HepG2 (cell line): ENCODE measurements around the gene RDH13. TPM values are rescaled to one million over a fixed set of nuclear protein-coding genes. Genes with fewer than 3 reads are reported as not detected.

Experiments used
- ATAC-seq: fragments of 200-7000 bp; cut with Tn5 transposase; 3 replicates; pipeline ENCODE4 v1.9.1; 2020; ENCODE audit warnings: mild to moderate bottlenecking, moderate library complexity
- BruUV-seq: library from RNA; stranded (reverse); fragments of 400-500 nt; replicated peaks from 2 replicates; lab custom pipeline; 2021; lab: Mats Ljungman, UMichigan
- CTCF ChIA-PET: fragments of 300-600 bp; formaldehyde crosslinking; extraction: SDS; loops from one replicate; lab custom pipeline; 2021; ENCODE audit warnings: low total read pairs, inconsistent platforms, low intra/inter-chr PET ratio; lab: Yijun Ruan, JAX
- POLR2A ChIA-PET: fragments of 350-600 bp; sonication (Branson Sonifier 250); formaldehyde crosslinking; loops from one replicate; lab custom pipeline; 2020; ENCODE audit warnings: antibody characterized with exemption, inconsistent platforms; lab: Yijun Ruan, JAX
- DNase-seq: peaks from one replicate; pipeline ENCODE4 v3.0.0-alpha.2; 2015; ENCODE audit warnings: low spot score
- FAIRE-seq: peaks from 3 replicates; lab custom pipeline; 2011; peaks lifted over from hg19 to GRCh38; lab: Jason Lieb, UNC
- H2AFZ ChIP-seq: one replicate; pipeline ENCODE4 v1.6.1; 2011; ENCODE audit warnings: low read length, inconsistent platforms
- H3K27ac ChIP-seq: fragments of 300-600 bp; 3 replicates; pipeline ENCODE4 v1.8.0; 2011; ENCODE audit warnings: mixed run types, mild to moderate bottlenecking, mixed read lengths, low read length, inconsistent platforms; ENCODE audit not compliant: insufficient read depth; ENCODE audit errors: extremely low read length
- H3K27me3 ChIP-seq, 2 experiments: fragments of 200-600 bp in 1 of 2; 2 replicates in 1 of 2; 3 replicates in 1 of 2; pipeline versions ENCODE4 v1.6.0 to v1.8.0; 2011; ENCODE audit warnings: low read length in 2 of 2, mild to moderate bottlenecking in 2 of 2, moderate library complexity in 2 of 2, inconsistent platforms in 1 of 2; ENCODE audit not compliant: insufficient read depth in 2 of 2, control insufficient read depth in 1 of 2
- H3K36me3 ChIP-seq, 2 experiments: fragments of 200-600 bp in 1 of 2; replicated peaks in 1 of 2; 2 replicates in 1 of 2; 3 replicates in 1 of 2; pipeline versions ENCODE4 v1.5.1 to v1.8.0; 2011; ENCODE audit warnings: low read length in 2 of 2, inconsistent platforms in 1 of 2; ENCODE audit not compliant: insufficient read depth in 2 of 2, control insufficient read depth in 1 of 2
- H3K4me1 ChIP-seq: 2 replicates; pipeline ENCODE4 v1.5.1; 2012; ENCODE audit warnings: low read length, inconsistent platforms; ENCODE audit not compliant: insufficient read depth
- H3K4me2 ChIP-seq: 2 replicates; pipeline ENCODE4 v1.6.0; 2011; ENCODE audit warnings: low read depth, low read length, inconsistent platforms
- H3K4me3 ChIP-seq, 3 experiments: fragments of 200-600 bp in 1 of 3; sonication (generic), shearing (Covaris generic) in 1 of 3; replicated peaks in 1 of 3; 2 replicates each; pipeline ENCODE4 v1.5.1; 2011 to 2016; ENCODE audit warnings: low read length in 3 of 3, inconsistent platforms in 2 of 3, low read depth in 2 of 3, mild to moderate bottlenecking in 2 of 3, control low read depth in 1 of 3, mixed read lengths in 1 of 3; ENCODE audit not compliant: insufficient read depth in 1 of 3
- H3K79me2 ChIP-seq: one replicate; pipeline ENCODE4 v1.6.1; 2011; ENCODE audit warnings: low read length, inconsistent platforms; ENCODE audit not compliant: insufficient read depth
- H3K9ac ChIP-seq: 2 replicates; pipeline ENCODE4 v1.6.0; 2011; ENCODE audit warnings: mild to moderate bottlenecking, low read depth, low read length, inconsistent platforms; ENCODE audit not compliant: insufficient read depth
- H3K9me3 ChIP-seq: 2 replicates; pipeline ENCODE4 v1.5.1; 2012; ENCODE audit warnings: mild to moderate bottlenecking, low read length
- H4K20me1 ChIP-seq: 2 replicates; pipeline ENCODE4 v1.6.0; 2011; ENCODE audit warnings: inconsistent platforms, mild to moderate bottlenecking, low read length, moderate library complexity; ENCODE audit not compliant: insufficient read depth
- MAF1 ChIP-seq: sonication (generic); formaldehyde crosslinking; IDR thresholded peaks from 2 replicates; pipeline ENCODE4 v1.5.0; 2020; ENCODE audit warnings: missing genetic modification reagents, borderline replicate concordance
- REPIN1 ChIP-seq: sonication (generic); formaldehyde crosslinking; IDR thresholded peaks from 2 replicates; pipeline ENCODE4 v1.8.0; 2022; ENCODE audit warnings: missing genetic modification reagents, low read depth, mild to moderate bottlenecking, borderline replicate concordance
- ZEB1 ChIP-seq: IDR thresholded peaks from 2 replicates; pipeline ENCODE4 v1.6.1; 2012; ENCODE audit warnings: mild to moderate bottlenecking, low read depth, inconsistent platforms; ENCODE audit not compliant: insufficient replicate concordance
- ZNF20 ChIP-seq: sonication (generic); formaldehyde crosslinking; IDR thresholded peaks from 2 replicates; pipeline ENCODE4 v1.4.0; 2020; ENCODE audit warnings: mild to moderate bottlenecking, moderate library complexity, missing genetic modification reagents
- WGBS: methylation state at CpG from one replicate; pipeline ENCODE4 v1.1.6; 2017; ENCODE audit warnings: low lambda C conversion rate; 5-methylcytosine and 5-hydroxymethylcytosine counted together
- in situ Hi-C: cut with HindIII; loops from 2 replicates; pipeline ENCODE4 v1.10.0; 2017; ENCODE audit warnings: low pct_unique_long_range_greater_than_20kb; ENCODE audit not compliant: extremely low pct_ligation_motif_present
- intact Hi-C: fragments of 100-400 bp; cut with micrococcal nuclease; formaldehyde crosslinking; loops from one replicate; pipeline ENCODE4 v1.10.0; 2022; ENCODE audit not compliant: unreplicated experiment
- polyA plus RNA-seq, 8 experiments: library from polyadenylated mRNA; depleted of rRNA in 3 of 8; stranded (reverse) in 7 of 8; unstranded in 1 of 8; fragments of >200 nt; fragmentation: Illumina TruSeq in 4 of 8; extraction: Trizol in 4 of 8; gene quantifications; 2 replicates each; pipeline versions ENCODE4 v1.2.1 to v1.2.3, GENCODE V29; 2011 to 2016; ENCODE audit warnings: low read depth in 4 of 8, missing spikeins in 1 of 8, mixed read lengths in 1 of 8; ENCODE audit not compliant: insufficient read depth in 1 of 8
- total RNA-seq, 5 experiments: library from RNA; depleted of rRNA; stranded (reverse); fragments of >200 nt; fragmentation: Illumina TruSeq; extraction: Trizol; gene quantifications; 2 replicates each; pipeline ENCODE4 v1.2.3, GENCODE V29; 2016; ENCODE audit warnings: low read depth in 1 of 5

Gene RDH13
- total and polyA plus RNA-seq, 2 of the 13 experiments (the other 11 are each of a cell fraction or from before 2014, with no cell fraction given) = 13.4 to 21.5 TPM

DNA sequence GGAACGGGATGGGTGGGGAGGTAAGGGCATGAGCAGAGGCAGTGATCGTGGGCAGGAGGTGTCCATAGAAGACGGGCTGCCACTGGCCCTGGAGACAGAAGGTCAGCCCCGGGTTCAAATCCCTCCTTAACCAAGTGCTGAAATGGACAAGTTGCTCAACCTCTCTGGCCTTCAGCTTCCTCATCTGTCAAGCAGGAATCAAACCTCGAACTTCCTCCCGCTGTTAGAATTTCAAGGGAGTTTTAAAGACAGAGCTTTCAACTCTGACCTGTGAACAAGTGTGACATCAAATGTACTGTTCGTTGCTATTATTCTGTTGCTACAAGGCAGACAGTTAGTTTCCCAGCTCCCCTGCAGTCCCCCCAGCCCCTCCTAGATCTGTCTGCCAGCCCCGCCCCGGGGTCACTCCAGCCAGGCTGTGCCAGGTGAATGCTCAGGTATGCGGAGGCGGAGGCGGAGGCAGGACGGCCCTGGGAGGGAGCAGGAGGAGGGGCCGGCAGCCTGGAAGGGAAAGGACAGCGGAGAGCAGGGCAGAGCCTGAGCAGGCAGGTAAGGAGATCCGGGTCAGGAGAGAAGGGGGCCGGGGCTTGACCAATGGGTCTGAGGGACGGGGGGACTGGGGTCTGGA lies 12.5 kb upstream of the RDH13 start, which contains the start of gene EPS8L1:
Gene EPS8L1 (plus strand): TSS at position 499 of the 628 bp plus-strand sequence. CDS start 576 bp downstream, outside the sequence.
- TF ChIP-seq ZNF20 (CRISPR knock-in tag) = no peak
- TF ChIP-seq ZEB1 = peak; percentile 22
- TF ChIP-seq MAF1 (CRISPR knock-in tag) = no peak
- CTCF ChIA-PET = no interaction called here
- H3K9me3 ChIP-seq = no peaks in the 10 kb centered on the region
- DNase-seq (no peak), ATAC-seq (peak; percentile 18; the same call in 2 of the 3 replicates), FAIRE-seq (no peak)
- no peaks in the 10 kb centered on the region for H3K36me3 ChIP-seq
- no peaks in the 10 kb centered on the region for H4K20me1 ChIP-seq
- in situ Hi-C loops (no loop called here), intact Hi-C loops (no loop called here)
- BruUV-seq = no TSS peak
- 5% methylated on average over 18 of the region's 18 CpGs for whole genome bisulfite sequencing
- H2AFZ ChIP-seq = no peak within 1 kb of the TSS
- no peaks in the 10 kb centered on the region for H3K79me2 ChIP-seq
- POLR2A ChIA-PET = interaction anchor here (0.9 kb wide), 1 partner anchor 13 kb away, joined by 3 read pairs; the partner anchor contains the start of gene RDH13
- no peak within 1 kb of the TSS for H3K9ac ChIP-seq
- H3K4me2 ChIP-seq = peak within 1 kb of the TSS; percentile 9; the same call in 1 of the 2 replicates
- peaks cover 22% of the 10 kb centered on the region for H3K4me1 ChIP-seq
- H3K27me3 ChIP-seq = peaks cover 1 to 25% of the 10 kb centered on the region in 2 experiments; a peak in 3 of 5 replicates
- H3K4me3 ChIP-seq = no peak within 1 kb of the TSS; a peak in 1 of 6 replicates
- H3K27ac ChIP-seq = no peak within 1 kb of the TSS

DNA sequence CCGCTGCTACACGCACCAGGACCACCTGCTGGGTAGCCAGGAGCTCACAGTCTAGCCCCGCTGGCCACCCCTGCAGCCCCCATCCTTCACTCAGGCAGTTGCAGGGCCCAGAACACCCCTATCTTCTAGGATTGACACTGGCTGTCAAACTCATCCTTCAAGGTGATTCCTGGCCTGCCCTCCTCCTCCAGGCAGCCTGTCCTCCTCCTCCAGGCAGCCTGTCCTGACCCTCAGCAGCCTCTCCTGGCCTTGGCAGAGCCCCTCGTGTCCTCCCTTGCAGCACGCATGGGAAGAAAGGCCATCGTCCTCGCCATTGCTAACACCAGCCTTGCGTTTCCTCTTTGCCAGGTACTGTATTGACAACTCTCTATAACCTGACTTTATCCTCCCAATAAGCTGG lies 9.0 kb upstream of the RDH13 start:
- H3K27ac ChIP-seq = no peak overlapping the region
- no peak for FAIRE-seq
- H3K4me2 ChIP-seq = no peak overlapping the region
- no peak for TF ChIP-seq REPIN1 (CRISPR knock-in tag)
- no peaks in the 10 kb centered on the region for H4K20me1 ChIP-seq
- no TSS peak for BruUV-seq
- ChIA-PET POLR2A (interaction anchor here (2.2 kb wide), 1 partner anchor 9 kb away, joined by 6 read pairs; the partner anchor contains the start of gene RDH13), CTCF (no interaction called here)
- no peaks in the 10 kb centered on the region for H3K79me2 ChIP-seq
- in situ Hi-C loops (no loop called here), intact Hi-C loops (no loop called here)
- no peak for ATAC-seq
- 14% methylated on average over 3 of the region's 8 CpGs for WGBS
- no peaks in the 10 kb centered on the region for H3K9me3 ChIP-seq
- H3K27me3 ChIP-seq = peaks cover 3 to 42% of the 10 kb centered on the region in 2 experiments
- H3K4me3 ChIP-seq = no peak overlapping the region
- no peak for DNase-seq
- H3K4me1 ChIP-seq = peaks cover 33% of the 10 kb centered on the region
- no peaks in the 10 kb centered on the region for H3K36me3 ChIP-seq
- H3K9ac ChIP-seq = no peak overlapping the region
- no peak overlapping the region for H2AFZ ChIP-seq
